GM21390 (cell line): ENCODE measurements around the gene CEP97.
"Not testable (repeated sequence)": the region's sequence is repeated elsewhere in the genome, so short reads cannot be mapped to it uniquely, and the experiment has no call there.

Source experiments
- ATAC-seq: cut with Tn5 transposase; IDR thresholded peaks from one replicate; pipeline ENCODE4 v1.9.1; 2021; ENCODE audit not compliant: unreplicated experiment

The CEP97 gene

DNA sequence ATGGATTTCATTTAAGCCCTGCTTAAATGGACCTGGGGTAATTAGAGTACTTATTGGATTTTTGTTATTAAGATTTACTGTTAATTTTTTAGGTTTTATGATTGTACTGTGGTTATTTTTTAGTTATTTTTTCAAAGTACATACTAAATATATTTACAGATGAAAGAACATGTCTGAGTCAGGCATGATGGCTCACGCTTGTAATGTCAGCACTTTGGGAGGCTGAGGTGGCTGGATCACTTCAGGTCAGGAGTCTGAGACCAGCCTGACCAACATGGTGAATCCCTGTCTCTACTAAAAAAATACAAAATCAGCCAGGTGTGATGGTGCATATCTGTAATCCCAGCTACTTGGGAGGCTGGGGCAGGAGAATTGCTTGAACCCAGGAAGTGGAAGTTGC is 21.7 kb upstream of the CEP97 start:
- no peak for ATAC-seq

DNA sequence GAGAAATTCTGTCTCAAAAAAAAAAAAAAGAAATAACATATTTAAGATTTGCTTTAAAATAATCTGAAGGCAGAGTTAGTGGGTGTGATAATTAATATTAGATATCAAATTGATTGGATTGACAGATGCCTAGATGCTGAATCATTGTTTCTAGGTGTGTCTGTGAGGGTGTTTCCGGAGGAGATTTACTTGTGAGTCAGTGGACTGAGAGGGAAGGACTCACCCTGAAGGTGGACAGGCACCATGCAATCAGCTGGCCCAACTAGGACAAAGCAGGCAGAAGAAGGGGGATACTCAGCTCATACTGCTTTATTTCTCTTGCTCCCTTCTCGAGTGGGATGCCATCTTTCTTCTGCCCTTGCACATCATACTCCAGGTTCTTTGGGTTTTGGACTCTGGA is 21.2 kb upstream of the CEP97 start:
- ATAC-seq: no peak

DNA sequence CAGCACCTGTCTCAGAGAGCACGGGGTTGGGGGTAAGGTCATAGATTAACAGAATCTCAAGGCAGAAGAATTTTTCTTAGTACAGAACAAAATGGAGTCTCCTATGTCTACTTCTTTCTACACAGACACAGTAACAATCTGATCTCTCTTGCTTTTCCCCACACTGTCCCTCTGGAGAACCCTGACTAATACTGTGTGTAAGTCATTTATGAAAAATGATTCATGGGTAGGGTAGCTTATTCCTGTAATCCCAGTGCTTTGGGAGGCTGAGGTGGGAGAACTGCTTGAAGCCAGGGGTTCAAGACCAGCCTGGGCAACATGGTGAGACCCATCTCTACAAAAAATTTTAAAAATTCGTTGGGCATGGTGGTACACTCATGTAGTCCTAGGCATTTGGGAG is 19.8 kb upstream of the CEP97 start:
- ATAC-seq: not testable (repeated sequence)

DNA sequence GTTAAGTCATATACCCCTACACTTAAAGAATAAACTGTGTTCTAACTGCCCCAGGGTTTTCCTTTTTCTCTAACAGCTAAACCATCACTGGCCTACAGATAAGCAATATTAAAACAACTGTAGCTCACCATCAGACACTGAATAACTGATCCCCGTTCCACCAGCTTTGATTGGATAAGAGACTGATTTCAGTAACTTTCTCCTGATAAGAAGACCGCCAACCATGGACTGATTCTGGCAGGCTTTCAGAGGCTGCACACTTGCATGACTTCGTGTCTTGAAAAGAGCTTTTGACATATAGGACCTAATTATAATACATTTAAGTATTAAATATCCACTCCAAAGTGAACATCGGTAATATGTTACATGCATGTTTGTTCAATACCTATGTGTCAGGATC is 15.3 kb upstream of the CEP97 start:
- ATAC-seq: no peak

GRCh38 chr3:101718455-101718854 is 6.0 kb upstream of the CEP97 start:
- no peak for ATAC-seq

- ATAC-seq: no peak
These were observed 4.7 kb upstream of the CEP97 start for GRCh38 chr3:101719604-101720185.

DNA sequence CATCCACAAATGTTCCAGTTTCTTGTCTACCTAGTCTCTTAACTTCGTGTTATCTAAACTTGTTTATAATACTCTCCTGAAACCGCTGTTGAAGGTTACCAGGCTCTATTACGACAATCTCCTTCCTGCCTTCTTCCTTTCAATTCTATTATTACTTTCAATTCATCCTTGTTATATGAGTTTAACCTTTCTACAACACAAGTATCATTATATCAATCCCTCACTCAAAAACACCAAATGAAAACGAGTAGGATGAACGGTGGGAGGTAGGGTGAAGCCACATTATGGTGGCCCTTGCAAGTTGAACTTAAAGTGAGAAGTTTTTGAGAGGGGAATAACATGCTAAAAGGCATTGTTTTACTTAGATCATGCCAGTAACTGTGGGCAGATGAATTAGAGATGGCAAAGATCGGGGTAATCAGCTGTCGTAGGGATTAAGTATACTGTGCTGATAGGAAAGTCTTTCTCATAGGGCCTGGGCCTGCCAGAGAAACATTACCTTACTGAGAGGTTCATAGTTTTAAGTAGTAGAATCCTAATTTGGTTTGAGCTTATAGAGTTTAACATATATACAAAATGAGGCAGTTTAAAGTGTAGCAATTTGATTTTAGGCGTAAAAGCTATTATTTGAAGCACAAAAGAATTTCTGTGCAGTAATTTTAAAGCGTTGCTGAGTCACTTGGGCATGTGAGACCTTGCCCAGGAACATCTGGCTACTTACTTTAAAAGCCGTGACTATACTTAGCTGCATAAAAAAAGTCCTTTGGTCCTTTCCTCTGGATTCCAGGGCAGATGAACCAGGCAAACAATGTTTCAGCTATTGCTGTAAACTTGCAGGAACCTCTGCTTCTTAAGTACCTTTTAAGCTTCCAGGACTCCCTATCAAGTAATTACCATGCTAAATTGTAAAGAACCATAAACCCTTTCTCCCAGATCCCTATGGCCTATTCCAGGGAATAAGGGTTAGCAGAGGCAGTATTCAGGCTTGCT is 3.3 kb upstream of the CEP97 start:
- no peak for ATAC-seq

- ATAC-seq: peak; percentile 53
These were observed 1.8 kb upstream of the CEP97 start for GRCh38 chr3:101722394-101723173.

DNA sequence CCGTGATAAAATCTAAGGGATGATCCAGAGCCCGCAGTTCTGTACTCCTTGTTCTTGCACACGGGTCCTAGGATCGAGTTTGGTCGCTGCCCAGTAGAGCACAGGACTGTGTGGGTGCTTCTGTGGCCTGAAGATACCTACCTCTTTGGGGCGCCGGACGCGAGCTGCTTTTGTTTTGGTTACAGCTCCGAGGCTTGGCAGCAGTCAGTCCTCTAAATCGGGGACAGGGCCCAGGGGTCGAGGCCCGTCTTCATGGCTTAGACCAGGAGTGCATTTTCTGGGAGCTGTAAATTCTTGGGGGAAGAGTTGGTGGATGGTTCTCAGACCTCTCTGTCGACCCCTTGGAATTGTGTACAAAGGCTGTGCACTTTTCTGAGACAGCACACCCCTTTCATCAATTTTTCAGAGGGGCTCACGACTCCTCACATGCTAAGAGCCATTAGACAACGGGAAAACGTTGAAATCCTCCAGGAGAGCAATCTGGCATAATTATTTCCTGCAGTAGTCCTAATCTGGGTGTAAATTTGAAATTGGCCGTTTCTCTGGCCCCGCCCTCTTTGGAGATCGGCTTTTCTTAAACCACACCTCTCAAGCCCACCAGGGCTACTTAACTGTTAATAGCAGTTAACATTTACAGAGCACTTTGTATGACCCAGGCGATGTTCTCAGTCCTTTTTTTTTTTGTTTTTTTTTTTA is 928 bp downstream of the CEP97 start:
- peak; percentile 20 for ATAC-seq

DNA sequence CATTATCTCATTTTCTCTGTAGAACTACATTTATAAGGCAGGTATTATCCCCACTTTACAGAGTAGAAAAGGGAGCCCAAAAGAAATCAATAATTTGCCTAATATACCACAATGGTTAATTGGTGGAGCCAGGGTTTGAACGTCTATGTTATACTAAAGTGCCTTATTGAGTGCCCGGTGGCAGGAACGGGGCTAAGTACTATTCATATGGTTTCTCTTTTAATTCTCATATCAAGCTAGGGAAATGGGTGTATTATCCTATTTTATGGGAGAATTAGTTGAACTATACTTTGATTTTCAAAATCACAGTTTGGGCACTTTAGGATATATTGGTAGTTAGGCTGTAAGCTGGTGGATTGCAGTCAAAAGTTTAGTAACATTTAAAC is 1.5 kb downstream of the CEP97 start:
- no peak for ATAC-seq

- ATAC-seq: no peak
These were observed 5.2 kb downstream of the CEP97 start for GRCh38 chr3:101729586-101729985.

DNA sequence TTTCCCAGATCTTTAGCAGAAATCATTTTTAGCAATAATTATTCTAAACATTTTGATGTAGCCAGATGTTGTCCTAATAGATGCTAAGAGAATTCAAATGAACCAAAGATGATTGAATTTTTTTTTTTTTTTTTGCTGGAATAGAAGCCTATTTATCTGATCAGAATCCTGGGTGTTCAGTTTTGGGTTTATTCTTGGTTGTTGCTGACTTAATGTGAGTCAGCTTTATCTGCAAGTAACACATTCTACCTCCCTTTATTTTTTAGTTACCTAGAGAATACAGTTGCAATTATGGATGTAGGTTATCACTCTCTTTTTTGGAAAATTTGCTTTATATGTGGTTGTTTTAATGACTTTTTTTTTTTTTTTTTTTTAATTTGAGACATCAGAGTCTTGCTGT is 6.4 kb downstream of the CEP97 start:
- no peak for ATAC-seq

- ATAC-seq: no peak
These were observed 7.8 kb downstream of the CEP97 start for GRCh38 chr3:101732240-101732641.

DNA sequence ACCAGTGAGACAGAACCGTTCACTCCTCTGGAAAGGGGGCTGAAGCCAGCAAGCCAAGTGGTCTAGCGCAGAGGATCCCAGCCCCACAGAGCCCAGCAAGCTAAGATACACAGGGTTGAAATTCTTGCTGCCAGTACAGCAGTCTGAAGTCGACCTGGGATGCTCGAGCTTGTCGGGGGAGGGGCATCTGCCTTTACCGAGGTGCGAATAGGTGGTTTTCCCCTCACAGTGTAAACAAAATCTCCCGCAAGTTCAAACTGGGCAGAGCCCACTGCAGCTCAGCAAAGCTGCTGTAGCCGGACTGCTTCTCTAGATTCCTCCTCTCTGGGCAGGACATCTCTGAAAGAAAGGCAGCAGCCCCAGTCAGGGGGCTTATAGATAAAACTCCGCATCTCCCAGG is 11.4 kb downstream of the CEP97 start:
- no peak for ATAC-seq

- ATAC-seq: not testable (repeated sequence)
These were observed 17.5 kb downstream of the CEP97 start for GRCh38 chr3:101741914-101742313.

GRCh38 chr3:101744811-101745210 is 20.4 kb downstream of the CEP97 start:
- no peak for ATAC-seq

DNA sequence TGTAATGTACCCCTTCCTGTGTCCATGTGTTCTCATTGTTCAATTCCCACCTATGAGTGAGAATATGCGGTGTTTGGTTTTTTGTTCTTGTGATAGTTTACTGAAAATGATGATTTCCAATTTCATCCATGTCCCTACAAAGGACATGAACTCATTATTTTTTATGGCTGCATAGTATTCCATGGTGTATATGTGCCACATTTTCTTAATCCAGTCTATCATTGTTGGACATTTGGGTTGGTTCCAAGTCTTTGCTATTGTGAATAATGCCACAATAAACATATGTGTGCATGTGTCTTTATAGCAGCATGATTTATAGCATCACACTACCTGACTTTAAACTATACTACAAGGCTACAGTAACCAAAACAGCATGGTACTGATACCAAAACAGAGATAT is 21.5 kb downstream of the CEP97 start:
- ATAC-seq: not testable (repeated sequence)

- not testable (repeated sequence) for ATAC-seq
These were observed 29.1 kb downstream of the CEP97 start for GRCh38 chr3:101753386-101754113.

- ATAC-seq: no peak
These were observed 33.8 kb downstream of the CEP97 start for GRCh38 chr3:101758224-101758623.

GRCh38 chr3:101762041-101762646 is 37.7 kb downstream of the CEP97 start:
- ATAC-seq: no peak
